ENCODE measurements around the gene RNU6-8.

GRCh38 chr14:32197919-32198318 is 5.2 kb downstream of the RNU6-8 start:
- TF ChIP-seq CTCF (IDR thresholded peaks at IDR 0.05) (no peak), POLR2A (IDR thresholded peaks at IDR 0.05) (no peak)
